ENCODE measurements around the gene TCEAL1. TPM values are rescaled to one million over a fixed set of nuclear protein-coding genes. Genes with fewer than 3 reads are reported as not detected.

TCEAL1 gene
- total and polyA plus RNA-seq, 4 experiments from 2014 or later = 10.1 to 18.4 (median 10.9) TPM

DNA sequence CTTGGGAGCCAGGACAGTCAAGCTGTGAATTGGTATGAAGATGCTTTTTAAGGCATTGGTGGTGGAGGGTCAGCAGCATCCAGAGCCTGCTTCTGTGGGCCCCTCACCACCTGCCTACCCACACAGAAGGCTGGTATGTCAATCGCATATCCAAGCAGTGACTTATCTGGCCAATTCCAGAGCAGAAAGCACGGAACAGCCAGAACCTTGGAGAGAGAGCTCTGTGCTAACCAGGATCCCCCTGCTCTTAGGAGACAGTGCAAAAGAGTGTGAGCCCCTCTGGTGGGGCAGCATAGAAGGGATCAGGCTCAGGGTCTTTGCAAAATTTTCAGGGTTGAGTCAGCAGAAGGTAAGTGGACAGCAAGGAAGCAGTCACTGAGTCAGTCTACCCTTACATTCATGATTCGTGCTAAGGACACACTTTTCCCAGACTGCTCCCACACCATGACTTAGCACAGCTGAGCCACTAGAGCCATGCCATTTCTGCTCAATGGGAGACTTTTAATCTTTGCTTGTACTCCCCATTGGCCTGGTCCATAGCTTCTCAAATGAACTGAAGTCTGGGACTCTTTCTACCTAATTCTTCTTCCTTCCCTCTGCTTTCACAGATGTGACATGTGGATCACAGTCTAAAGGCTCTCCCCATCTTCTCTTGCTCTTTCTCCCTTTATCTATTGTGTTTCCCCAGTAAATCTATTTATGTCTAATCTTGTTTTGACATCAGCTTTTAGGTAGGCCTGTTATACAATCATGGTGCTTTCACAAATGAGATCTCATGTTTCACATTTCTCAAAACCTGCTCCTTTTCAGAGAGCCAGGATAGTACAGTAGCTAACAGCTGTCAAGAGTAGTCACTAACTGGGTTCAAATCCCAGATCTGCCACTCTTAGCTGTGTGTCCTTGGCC lies 37.7 kb downstream of the TCEAL1 start:
- Mint-ChIP-seq H3K36me3 (no peaks in the 10 kb centered on the region), H3K4me3 (no peak overlapping the region), H3K9me3 (no peaks in the 10 kb centered on the region), H3K27me3 (peaks cover 0 to 12% of the 10 kb centered on the region in 2 donors), H3K4me1 (peaks cover 0 to 5% (median 2%) of the 10 kb centered on the region in 4 donors), H3K27ac (no peak overlapping the region)
- H3K36me3 ChIP-seq (ENCODE audit: insufficient read depth, low read length) = no peaks in the 10 kb centered on the region
- no peak overlapping the region for H3K4me3 ChIP-seq (ENCODE audit: low read length in 2 of 2)
- no peaks in the 10 kb centered on the region for H3K4me1 ChIP-seq (ENCODE audit: insufficient read depth, low read length)
- ChIA-PET POLR2A (ENCODE audit: partially characterized antibody) (no interaction called here), CTCF (ENCODE audit: partially characterized antibody) (interaction anchor here (1.1 kb wide), 1 partner anchor 21 kb away, joined by 5 read pairs; no protein-coding TSS in a partner anchor)
- H3K27me3 ChIP-seq (ENCODE audit: insufficient read depth, low read length) = no peaks in the 10 kb centered on the region
- no peaks in the 10 kb centered on the region for H3K9me3 ChIP-seq (ENCODE audit: control insufficient read depth in 1 of 2, low read length in 2 of 2)
- intact Hi-C loops (cut with micrococcal nuclease) = no loop called here
- no peak for DNase-seq
- H3K27ac ChIP-seq (ENCODE audit: low read depth, low read length) = no peak overlapping the region

GRCh38 chrX:103669745-103670144 lies 41.0 kb downstream of the TCEAL1 start:
- ChIA-PET POLR2A (ENCODE audit: partially characterized antibody) (no interaction called here), CTCF (ENCODE audit: partially characterized antibody) (no interaction called here)
- Mint-ChIP-seq H3K4me1 (no peaks in the 10 kb centered on the region), H3K36me3 (peaks cover 0 to 2% of the 10 kb centered on the region in 2 donors), H3K27ac (no peak overlapping the region), H3K9me3 (no peaks in the 10 kb centered on the region), H3K4me3 (no peak overlapping the region), H3K27me3 (no peaks in the 10 kb centered on the region)
- Histone ChIP-seq H3K27me3 (ENCODE audit: insufficient read depth, low read length) (no peaks in the 10 kb centered on the region), H3K4me1 (ENCODE audit: insufficient read depth, low read length) (no peaks in the 10 kb centered on the region), H3K36me3 (ENCODE audit: insufficient read depth, low read length) (no peaks in the 10 kb centered on the region), H3K9me3 (ENCODE audit: control insufficient read depth in 1 of 2, low read length in 2 of 2) (no peaks in the 10 kb centered on the region), H3K27ac (ENCODE audit: low read depth, low read length) (no peak overlapping the region), H3K4me3 (ENCODE audit: low read length in 2 of 2) (no peak overlapping the region)
- DNase-seq = no peak
- intact Hi-C loops (cut with micrococcal nuclease) = no loop called here

DNA sequence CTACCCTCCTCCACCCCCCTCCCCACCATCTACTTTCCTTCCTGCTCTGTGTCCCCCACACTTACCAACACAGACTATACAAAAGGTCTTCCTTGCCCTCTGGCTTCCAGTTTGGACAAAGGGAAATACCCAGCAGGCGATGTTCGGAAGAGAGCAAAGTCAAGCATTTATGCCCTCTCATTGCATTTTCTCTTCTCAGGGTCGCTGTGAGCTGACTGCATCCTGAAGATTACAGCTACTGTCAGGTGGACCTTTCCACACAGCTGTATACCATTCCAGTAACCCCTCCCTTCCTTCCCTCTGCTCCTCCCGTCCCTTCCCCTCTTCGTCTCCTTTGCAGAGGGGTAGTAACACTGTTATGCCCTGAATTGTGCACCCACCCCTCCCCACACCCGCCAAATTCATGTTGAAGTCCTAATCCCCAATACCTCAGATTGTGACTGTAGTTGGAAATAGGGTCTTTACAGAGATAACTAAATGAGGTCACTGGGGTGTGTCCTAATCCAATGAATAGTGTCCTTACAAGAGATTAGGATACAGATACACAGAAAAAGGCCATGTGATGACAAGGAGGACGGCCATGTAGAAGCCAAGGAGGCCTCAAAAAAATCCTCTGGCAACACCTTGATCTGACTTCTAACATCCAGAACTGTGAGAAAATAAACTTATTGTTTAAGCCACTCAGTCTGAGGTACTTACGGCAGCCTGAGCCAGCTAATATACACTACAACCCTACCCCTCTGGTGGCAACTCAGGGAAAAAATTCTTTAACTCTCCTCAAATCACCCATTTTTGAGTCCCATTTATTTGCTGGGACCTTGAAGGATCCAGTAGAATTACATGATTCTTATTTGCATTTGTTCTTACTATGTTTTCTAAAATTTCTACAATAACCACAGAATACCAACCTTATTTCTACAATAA lies 46.0 kb downstream of the TCEAL1 start:
- no peak for DNase-seq
- Histone ChIP-seq H3K36me3 (ENCODE audit: insufficient read depth, low read length) (peaks cover 23% of the 10 kb centered on the region), H3K27ac (ENCODE audit: low read depth, low read length) (no peak overlapping the region), H3K4me1 (ENCODE audit: insufficient read depth, low read length) (no peaks in the 10 kb centered on the region), H3K9me3 (ENCODE audit: control insufficient read depth in 1 of 2, low read length in 2 of 2) (no peaks in the 10 kb centered on the region), H3K27me3 (ENCODE audit: insufficient read depth, low read length) (no peaks in the 10 kb centered on the region), H3K4me3 (ENCODE audit: low read length in 2 of 2) (no peak overlapping the region)
- H3K4me3 Mint-ChIP-seq = no peak overlapping the region
- H3K4me1 Mint-ChIP-seq = peaks cover 0 to 1% (median 0%) of the 10 kb centered on the region in 4 donors
- POLR2A ChIA-PET (ENCODE audit: partially characterized antibody) = no interaction called here
- peaks cover 9 to 42% of the 10 kb centered on the region in 2 donors for H3K36me3 Mint-ChIP-seq
- H3K27me3 Mint-ChIP-seq = no peaks in the 10 kb centered on the region
- H3K27ac Mint-ChIP-seq = no peak overlapping the region
- H3K9me3 Mint-ChIP-seq = no peaks in the 10 kb centered on the region
- CTCF ChIA-PET (ENCODE audit: partially characterized antibody) = no interaction called here
- intact Hi-C loops (cut with micrococcal nuclease) = no loop called here

DNA sequence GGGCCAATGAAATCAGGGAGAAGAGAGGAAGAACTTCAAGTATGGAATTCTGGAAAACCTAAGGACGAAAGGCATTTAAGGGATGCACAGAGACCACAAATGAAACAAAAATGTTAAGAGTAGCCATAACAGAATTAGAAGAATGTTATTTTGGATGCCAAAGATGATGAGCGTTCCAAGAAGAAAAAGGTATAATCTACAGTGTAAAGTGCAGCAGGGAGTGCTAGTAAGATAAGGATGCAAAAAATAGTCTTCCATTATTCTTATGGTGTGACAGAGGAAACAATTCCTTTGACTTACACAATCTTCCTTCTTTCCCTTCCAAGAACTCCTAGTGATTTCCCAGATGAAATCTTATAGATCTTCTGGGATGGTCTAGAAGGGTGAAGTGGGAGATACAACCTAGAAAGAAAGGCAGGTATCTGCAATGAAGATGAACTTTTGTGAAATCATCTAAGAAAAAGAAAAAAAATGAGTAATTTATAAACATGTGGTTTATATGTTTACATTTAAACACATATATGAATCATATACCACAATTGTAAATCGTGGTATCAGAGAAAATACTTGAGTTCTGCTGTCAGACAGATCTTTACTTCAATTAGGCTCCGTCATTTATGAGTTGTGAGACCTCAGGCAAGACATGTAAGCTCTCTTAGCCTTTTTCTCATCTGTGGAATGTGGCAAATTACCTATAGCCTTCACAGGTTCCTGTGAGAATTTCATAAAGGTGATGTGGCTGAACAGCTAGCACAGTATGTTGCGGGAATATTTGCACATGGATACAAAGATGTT lies 49.6 kb downstream of the TCEAL1 start:
- Histone ChIP-seq H3K4me3 (ENCODE audit: low read length in 2 of 2) (no peak overlapping the region), H3K27ac (ENCODE audit: low read depth, low read length) (no peak overlapping the region), H3K27me3 (ENCODE audit: insufficient read depth, low read length) (no peaks in the 10 kb centered on the region), H3K36me3 (ENCODE audit: insufficient read depth, low read length) (peaks cover 23% of the 10 kb centered on the region), H3K9me3 (ENCODE audit: control insufficient read depth in 1 of 2, low read length in 2 of 2) (no peaks in the 10 kb centered on the region), H3K4me1 (ENCODE audit: insufficient read depth, low read length) (no peaks in the 10 kb centered on the region)
- Mint-ChIP-seq H3K4me3 (no peak overlapping the region), H3K36me3 (peaks cover 9 to 62% of the 10 kb centered on the region in 2 donors), H3K4me1 (peaks cover 0 to 1% (median 0%) of the 10 kb centered on the region in 4 donors), H3K27me3 (no peaks in the 10 kb centered on the region), H3K27ac (peak overlapping the region in 1 of 7 donors; percentile 38), H3K9me3 (no peaks in the 10 kb centered on the region)
- DNase-seq = no peak
- ChIA-PET POLR2A (ENCODE audit: partially characterized antibody) (interaction anchor here (0.6 kb wide), 1 partner anchor 764 kb away, joined by 3 read pairs; no protein-coding TSS in a partner anchor), CTCF (ENCODE audit: partially characterized antibody) (no interaction called here)
- intact Hi-C loops (cut with micrococcal nuclease) = no loop called here

Other genes starting within 250 kb of the TCEAL1 start
- under 1 TPM in 1 of 2 experiments, not detected in 1; 0.11 TPM for gene RAB40A, start 109.5 kb upstream of the TCEAL1 start, total RNA-seq
- not detected for gene RAB40A, start 109.5 kb upstream of the TCEAL1 start, polyA plus RNA-seq
- gene TCEAL4, start 43.5 kb upstream of the TCEAL1 start, total RNA-seq = 10 to 100 TPM; 10.0 to 11.2 TPM
- 10 to 100 TPM in 1 of 2 donors, 1 to 10 TPM in 1; 8.8 to 13.4 TPM for gene TCEAL4, start 43.5 kb upstream of the TCEAL1 start, polyA plus RNA-seq
- 1 to 10 TPM; 5.7 to 7.7 TPM for gene TCEAL3, start 21.0 kb upstream of the TCEAL1 start, total RNA-seq
- gene TCEAL3, start 21.0 kb upstream of the TCEAL1 start, polyA plus RNA-seq = 1 to 10 TPM; 3.8 to 6.7 TPM
- 100 to 1,000 TPM; 105 to 110 TPM for gene MORF4L2, start 57.7 kb downstream of the TCEAL1 start, total RNA-seq
- 10 to 100 TPM; 78.7 to 79.9 TPM for gene MORF4L2, start 57.7 kb downstream of the TCEAL1 start, polyA plus RNA-seq
- gene TMEM31, start 81.9 kb downstream of the TCEAL1 start, total RNA-seq = not detected
- under 1 TPM in 1 of 2 donors, not detected in 1; 0.39 TPM for gene TMEM31, start 81.9 kb downstream of the TCEAL1 start, polyA plus RNA-seq
- gene PLP1, start 147.9 kb downstream of the TCEAL1 start, total RNA-seq = not detected
- not detected for gene PLP1, start 147.9 kb downstream of the TCEAL1 start, polyA plus RNA-seq
- under 1 TPM; 0.25 to 0.26 TPM for gene RAB9B, start 203.3 kb downstream of the TCEAL1 start, total RNA-seq
- gene RAB9B, start 203.3 kb downstream of the TCEAL1 start, polyA plus RNA-seq = under 1 TPM; 0.15 to 0.21 TPM